Right atrium auricular region (tissue), 2 donors: ENCODE measurements around the gene ATL1. TPM values are rescaled to one million over a fixed set of nuclear protein-coding genes. Genes with fewer than 3 reads are reported as not detected.
"Not testable (repeated sequence)": the region's sequence is repeated elsewhere in the genome, so short reads cannot be mapped to it uniquely, and the experiment has no call there.

ENCODE experiments used
- DNase-seq: peaks from one replicate; pipeline ENCODE4 v3.0.0-alpha.2; 2019; ENCODE audit warnings: low spot score
- H3K27ac ChIP-seq, 2 donors: fragments of 200-600 bp; sonication (generic); 1 replicate in 1 of 2; 2 replicates in 1 of 2; pipeline ENCODE4 v1.5.1; 2016 to 2019
- H3K27me3 ChIP-seq, 2 donors: fragments of 200-600 bp; sonication (generic); one replicate each; pipeline versions ENCODE4 v1.5.1 to v1.6.0; 2017 to 2019
- H3K36me3 ChIP-seq: fragments of 200-600 bp; sonication (generic); one replicate; pipeline ENCODE4 v1.5.1; 2016
- H3K4me1 ChIP-seq, 2 donors: fragments of 200-600 bp; sonication (generic); one replicate each; pipeline versions ENCODE4 v1.5.1 to v1.6.0; 2017 to 2019
- H3K4me3 ChIP-seq, 2 donors: fragments of 200-600 bp; sonication (generic); 1 replicate in 1 of 2; 2 replicates in 1 of 2; pipeline ENCODE4 v1.5.1; 2017 to 2019; ENCODE audit warnings: mild to moderate bottlenecking in 1 of 2, moderate library complexity in 1 of 2
- H3K9me3 ChIP-seq, 2 donors: fragments of 200-600 bp; sonication (generic); one replicate each; pipeline ENCODE4 v1.5.1; 2019
- CTCF ChIP-seq, 2 donors: fragments of 200-600 bp; sonication (generic); IDR thresholded peaks; one replicate each; pipeline ENCODE4 v1.5.1; 2019; ENCODE audit warnings: antibody characterized with exemption in 2 of 2
- total RNA-seq, 2 donors: library from RNA; depleted of rRNA; stranded (reverse); fragments of >200 nt; gene quantifications; one replicate each; pipeline ENCODE4 v1.1.0, GENCODE V29; 2016

ATL1 gene
- total RNA-seq, 2 donors from 2014 or later = 2.2 to 2.6 TPM

GRCh38 chr14:50659327-50659974 lies 99.5 kb downstream of the ATL1 start:
- Histone ChIP-seq H3K4me1 (peaks cover 0 to 45% of the 10 kb centered on the region in 2 donors), H3K9me3 (no peaks in the 10 kb centered on the region), H3K27ac (peak overlapping the region; percentile 3 to 23), H3K36me3 (no peaks in the 10 kb centered on the region), H3K27me3 (no peaks in the 10 kb centered on the region), H3K4me3 (no peak overlapping the region)
- no peak for DNase-seq
- no peak for TF ChIP-seq CTCF (IDR thresholded peaks at IDR 0.05)

- H3K27ac ChIP-seq = not testable (repeated sequence)
Measured at GRCh38 chr14:50664579-50664978, 104.6 kb downstream of the ATL1 start.

GRCh38 chr14:50665300-50665699 lies 105.4 kb downstream of the ATL1 start:
- not testable (repeated sequence) for H3K4me3 ChIP-seq, DNase-seq, H3K9me3 ChIP-seq

More at GRCh38 chr14:50664579-50664978, 104.6 kb downstream of the ATL1 start:
- not testable (repeated sequence) for H3K4me3 ChIP-seq, H3K9me3 ChIP-seq, H3K27me3 ChIP-seq, DNase-seq, H3K36me3 ChIP-seq
- peaks cover 0 to 32% of the 10 kb centered on the region in 2 donors for H3K4me1 ChIP-seq

GRCh38 chr14:50666772-50667683 lies 107.1 kb downstream of the ATL1 start:
- DNase-seq = peak; percentile 68
- peak overlapping the region; percentile 68 to 78 for H3K4me3 ChIP-seq
- no peaks in the 10 kb centered on the region for H3K9me3 ChIP-seq
- no peak for TF ChIP-seq CTCF (IDR thresholded peaks at IDR 0.05)
- no peaks in the 10 kb centered on the region for H3K36me3 ChIP-seq
- H3K27me3 ChIP-seq = no peaks in the 10 kb centered on the region
- peak overlapping the region; percentile 94 to 97 for H3K27ac ChIP-seq
- peaks cover 0 to 25% of the 10 kb centered on the region in 2 donors for H3K4me1 ChIP-seq

More at GRCh38 chr14:50665300-50665699, 105.4 kb downstream of the ATL1 start:
- not testable (repeated sequence) for H3K36me3 ChIP-seq, H3K27ac ChIP-seq, H3K27me3 ChIP-seq
- H3K4me1 ChIP-seq = peaks cover 0 to 25% of the 10 kb centered on the region in 2 donors

- H3K27me3 ChIP-seq = no peaks in the 10 kb centered on the region
- peak overlapping the region; percentile 94 to 97 for H3K27ac ChIP-seq
- H3K36me3 ChIP-seq = no peaks in the 10 kb centered on the region
- H3K4me3 ChIP-seq = peak overlapping the region; percentile 68 to 78
- TF ChIP-seq CTCF (IDR thresholded peaks at IDR 0.05) = no peak
- no peaks in the 10 kb centered on the region for H3K9me3 ChIP-seq
- DNase-seq = no peak
- H3K4me1 ChIP-seq = peaks cover 0 to 25% of the 10 kb centered on the region in 2 donors
Measured at GRCh38 chr14:50667684-50667995, 107.7 kb downstream of the ATL1 start.

GRCh38 chr14:50667996-50668825 lies 108.3 kb downstream of the ATL1 start, which contains the start of gene SAV1:
TSS of gene SAV1 (minus strand) at chr14:50668306. CDS start at chr14:50667967, 339 bp downstream.
- peak within 1 kb of the TSS; percentile 94 to 97 for H3K27ac ChIP-seq
- H3K9me3 ChIP-seq = no peaks in the 10 kb centered on the region
- peaks cover 0 to 25% of the 10 kb centered on the region in 2 donors for H3K4me1 ChIP-seq
- no peaks in the 10 kb centered on the region for H3K36me3 ChIP-seq
- peak; percentile 81 for DNase-seq
- no peaks in the 10 kb centered on the region for H3K27me3 ChIP-seq
- H3K4me3 ChIP-seq = peak within 1 kb of the TSS; percentile 68 to 78
- TF ChIP-seq CTCF (IDR thresholded peaks at IDR 0.05) = no peak
